GM12878 (cell line): ENCODE results near the gene SYNGAP1. TPM values are rescaled to one million over a fixed set of nuclear protein-coding genes. Genes with fewer than 3 reads are reported as not detected.

Source experiments
- ATAC-seq: fragments of 200-7000 bp; cut with Tn5 transposase; 3 replicates; pipeline ENCODE4 v1.9.1; 2020; ENCODE audit warnings: mild to moderate bottlenecking, moderate library complexity
- BruUV-seq: library from RNA; stranded (reverse); fragments of 400-500 nt; replicated peaks from 2 replicates; lab custom pipeline; 2021; lab: Mats Ljungman, UMichigan
- CTCF ChIA-PET: fragments of 300-600 bp; sonication (Branson Sonifier 250); formaldehyde crosslinking; extraction: SDS; loops from one replicate; lab custom pipeline; 2021; ENCODE audit warnings: inconsistent platforms; lab: Yijun Ruan, JAX
- POLR2A ChIA-PET: fragments of 350-600 bp; formaldehyde crosslinking; extraction: SDS; loops from one replicate; lab custom pipeline; 2021; ENCODE audit warnings: inconsistent platforms; lab: Charles Lee
- RAD21 ChIA-PET: fragments of 300-600 bp; sonication (Branson Sonifier 250); formaldehyde crosslinking; loops from one replicate; lab custom pipeline; 2023; ENCODE audit warnings: antibody characterized with exemption; ENCODE audit not compliant: unreplicated experiment; lab: Charles Lee
- SMC1A ChIA-PET: fragments of 300-600 bp; sonication (Branson Sonifier 250); formaldehyde crosslinking; loops from one replicate; lab custom pipeline; 2023; ENCODE audit not compliant: unreplicated experiment, uncharacterized antibody; lab: Charles Lee
- DNase-seq: peaks from one replicate; pipeline ENCODE4 v3.0.0-alpha.2; 2011; ENCODE audit warnings: low read depth, low spot score
- FAIRE-seq: peaks from 3 replicates; lab custom pipeline; 2011; peaks lifted over from hg19 to GRCh38; lab: Jason Lieb, UNC
- H2AFZ ChIP-seq: 2 replicates; pipeline ENCODE4 v1.6.0; 2011; ENCODE audit warnings: low read depth, low read length, control low read depth; ENCODE audit not compliant: control insufficient read depth
- H3K27ac ChIP-seq: 2 replicates; pipeline ENCODE4 v1.5.1; 2011; ENCODE audit warnings: control low read depth; ENCODE audit not compliant: control insufficient read depth, insufficient read depth
- H3K27me3 ChIP-seq, 2 experiments: replicated peaks in 1 of 2; 2 replicates each; pipeline versions ENCODE4 v1.6.0 to v1.6.1; 2011; ENCODE audit warnings: low read length in 1 of 2; ENCODE audit not compliant: control insufficient read depth in 2 of 2, insufficient read depth in 2 of 2
- H3K36me3 ChIP-seq, 2 experiments: 2 replicates each; pipeline ENCODE4 v1.5.1; 2011; ENCODE audit warnings: low read length in 1 of 2; ENCODE audit not compliant: control insufficient read depth in 2 of 2, insufficient read depth in 2 of 2
- H3K4me1 ChIP-seq: 2 replicates; pipeline ENCODE4 v1.6.1; 2011; ENCODE audit warnings: mild to moderate bottlenecking, low read length, moderate library complexity, mixed read lengths; ENCODE audit not compliant: control insufficient read depth, insufficient read depth
- H3K4me2 ChIP-seq: 2 replicates; pipeline ENCODE4 v1.6.0; 2011; ENCODE audit warnings: control low read depth; ENCODE audit not compliant: control insufficient read depth, insufficient read depth
- H3K4me3 ChIP-seq: fragments of 200-600 bp; sonication (generic); 2 replicates; pipeline ENCODE4 v1.5.1; 2016
- H3K79me2 ChIP-seq: 2 replicates; pipeline ENCODE4 v1.6.0; 2011; ENCODE audit warnings: low read length; ENCODE audit not compliant: control insufficient read depth, insufficient read depth
- H3K9ac ChIP-seq: 2 replicates; pipeline ENCODE4 v1.8.0; 2011; ENCODE audit warnings: low read length, control low read depth, mixed read lengths; ENCODE audit not compliant: control insufficient read depth, insufficient read depth
- H3K9me3 ChIP-seq: replicated peaks from 3 replicates; pipeline ENCODE4 v1.5.1; 2011; ENCODE audit warnings: mild to moderate bottlenecking, low read length; ENCODE audit not compliant: control insufficient read depth, insufficient read depth
- H4K20me1 ChIP-seq: 2 replicates; pipeline ENCODE4 v1.6.0; 2011; ENCODE audit not compliant: control insufficient read depth, insufficient read depth
- ATF3 ChIP-seq: IDR thresholded peaks from 2 replicates; pipeline ENCODE4 v1.6.1; 2011; ENCODE audit warnings: low read depth, mild to moderate bottlenecking, low read length, moderate library complexity, borderline replicate concordance; ENCODE audit errors: extremely low read depth
- BCLAF1 ChIP-seq: fragments of 450-650 bp; IDR thresholded peaks from 2 replicates; pipeline ENCODE4 v1.6.1; 2017; ENCODE audit warnings: antibody characterized with exemption, mild to moderate bottlenecking, moderate library complexity
- CUX1 ChIP-seq: IDR thresholded peaks from 2 replicates; pipeline ENCODE4 v1.6.1; 2012; ENCODE audit warnings: improper control_type of control experiment, low read depth, low read length; ENCODE audit not compliant: insufficient replicate concordance
- ESRRA ChIP-seq: IDR thresholded peaks from 2 replicates; pipeline ENCODE4 v1.6.1; 2012; ENCODE audit warnings: mild to moderate bottlenecking, low read length, improper control_type of control experiment
- ETV6 ChIP-seq, 2 experiments: fragments of 450-650 bp in 1 of 2; IDR thresholded peaks in 1 of 2; conservative IDR thresholded peaks in 1 of 2; 2 replicates each; pipeline ENCODE4 v1.6.1; 2014; ENCODE audit warnings: antibody characterized with exemption in 1 of 2, borderline replicate concordance in 1 of 2, low read depth in 1 of 2, mild to moderate bottlenecking in 1 of 2, moderate library complexity in 1 of 2
- EZH2 ChIP-seq: IDR thresholded peaks from 2 replicates; pipeline ENCODE4 v1.6.1; 2012; ENCODE audit warnings: low read depth, mild to moderate bottlenecking, control low read depth, inconsistent platforms, low read length, borderline replicate concordance; ENCODE audit not compliant: control insufficient read depth
- GABPA ChIP-seq: IDR thresholded peaks from 2 replicates; pipeline ENCODE4 v1.6.1; 2014; ENCODE audit warnings: antibody characterized with exemption, low read depth, mild to moderate bottlenecking, inconsistent platforms
- HCFC1 ChIP-seq: fragments of 150-350 bp; IDR thresholded peaks from 2 replicates; pipeline ENCODE4 v1.6.1; 2014; ENCODE audit warnings: low read length
- JUNB ChIP-seq: IDR thresholded peaks from 2 replicates; pipeline ENCODE4 v1.6.1; 2016; ENCODE audit warnings: antibody characterized with exemption, mild to moderate bottlenecking
- MYC ChIP-seq: IDR thresholded peaks from 2 replicates; pipeline ENCODE4 v1.6.1; 2011; ENCODE audit warnings: mild to moderate bottlenecking, low read length, moderate library complexity, inconsistent platforms; ENCODE audit not compliant: insufficient read depth, insufficient replicate concordance, insufficient read length, severe bottlenecking
- PAX8 ChIP-seq: fragments of 450-650 bp; IDR thresholded peaks from 2 replicates; pipeline ENCODE4 v1.6.1; 2017; ENCODE audit warnings: mild to moderate bottlenecking, moderate library complexity
- SMAD1 ChIP-seq: fragments of 450-650 bp; IDR thresholded peaks from 2 replicates; pipeline ENCODE4 v1.6.1; 2018; ENCODE audit warnings: mild to moderate bottlenecking, low read depth; ENCODE audit not compliant: partially characterized antibody
- SUZ12 ChIP-seq: fragments of 200-600 bp; sonication (generic); IDR thresholded peaks from one replicate; pipeline ENCODE4 v1.6.1; 2018; ENCODE audit warnings: antibody characterized with exemption, mild to moderate bottlenecking; ENCODE audit not compliant: unreplicated experiment
- USF1 ChIP-seq: IDR thresholded peaks from 2 replicates; pipeline ENCODE4 v1.6.1; 2011; ENCODE audit warnings: borderline replicate concordance, low read depth, mild to moderate bottlenecking, moderate library complexity, mixed read lengths, low read length; ENCODE audit not compliant: insufficient read depth; ENCODE audit errors: extremely low read length
- ZZZ3 ChIP-seq: IDR thresholded peaks from 2 replicates; pipeline ENCODE4 v1.6.1; 2011; ENCODE audit warnings: low read depth; ENCODE audit not compliant: control insufficient read depth, insufficient read length
- WGBS: methylation state at CpG from one replicate; pipeline ENCODE4 v1.1.6; 2016; ENCODE audit warnings: low lambda C conversion rate; ENCODE audit not compliant: insufficient replicate concordance, insufficient coverage; ENCODE audit errors: missing lambda C conversion rate; 5-methylcytosine and 5-hydroxymethylcytosine counted together
- in situ Hi-C: fragments of 300-500 bp; cut with MboI; formaldehyde crosslinking; loops from 9 replicates; pipeline ENCODE4 v1.14.3; 2018; ENCODE audit warnings: mixed read lengths
- intact Hi-C: fragments of 100-400 bp; cut with micrococcal nuclease; formaldehyde crosslinking; loops from one replicate; pipeline ENCODE4 v1.14.2; 2022; ENCODE audit not compliant: unreplicated experiment
- polyA plus RNA-seq, 11 experiments: library from polyadenylated mRNA; depleted of rRNA in 4 of 11; unstranded in 6 of 11; stranded (reverse) in 5 of 11; fragments of >200 nt; fragmentation: Nextera tagmentation in 4 of 11; fragmentation: Illumina TruSeq in 1 of 11; extraction: Ambion mirVana in 4 of 11; extraction: Trizol in 1 of 11; gene quantifications; 1 replicate in 1 of 11; 2 replicates in 10 of 11; pipeline versions ENCODE4 v1.2.1 to v1.2.3, GENCODE V29; 2011 to 2016; ENCODE audit warnings: inconsistent platforms in 2 of 11, missing spikeins in 2 of 11, low read depth in 1 of 11
- total RNA-seq, 4 experiments: library from RNA; depleted of rRNA in 3 of 4; stranded (reverse); fragments of >200 nt in 3 of 4; fragmentation: Illumina TruSeq in 1 of 4; extraction: Trizol in 1 of 4; gene quantifications; 2 replicates each; pipeline versions ENCODE4 v1.2.1 to v1.2.3, GENCODE V29; 2013 to 2021

SYNGAP1 gene
- total and polyA plus RNA-seq, 10 of the 15 experiments (the other 5 are each of a cell fraction or from before 2014, with no cell fraction given), result 0.05 to 9.2 (median 1.2) TPM

- no peak for FAIRE-seq
- ChIA-PET POLR2A (no interaction called here), RAD21 (no interaction called here), CTCF (no interaction called here), SMC1A (no interaction called here)
- Histone ChIP-seq H3K79me2 (no peaks in the 10 kb centered on the region), H3K27ac (no peak overlapping the region), H3K4me3 (no peak overlapping the region), H3K9ac (no peak overlapping the region), H3K27me3 (no peaks in the 10 kb centered on the region), H3K4me2 (no peak overlapping the region), H3K4me1 (no peaks in the 10 kb centered on the region), H2AFZ (no peak overlapping the region), H3K9me3 (no peaks in the 10 kb centered on the region), H4K20me1 (no peaks in the 10 kb centered on the region), H3K36me3 (no peaks in the 10 kb centered on the region)
- intact Hi-C loops, result no loop called here
- no peak for DNase-seq
- no peak for ATAC-seq
- BruUV-seq, result no TSS peak
- in situ Hi-C loops, result no loop called here
- 99% methylated on average over 4 of the region's 4 CpGs for WGBS
- TF ChIP-seq PAX8 (no peak), USF1 (no peak), SMAD1 (no peak), MYC (no peak), HCFC1 (no peak), ETV6 (conservative IDR thresholded peaks at IDR 0.05 in 1 of 2, IDR thresholded peaks at IDR 0.05 in 1 of 2; ENCODE audit: borderline replicate concordance in 1 of 2, low read depth in 1 of 2) (no peak), ZZZ3 (no peak), JUNB (no peak), ESRRA (no peak), SUZ12 (no peak), BCLAF1 (no peak), EZH2 (no peak), GABPA (no peak), ATF3 (no peak), CUX1 (no peak)
Measured at GRCh38 chr6:33377171-33377570, 42.7 kb upstream of the SYNGAP1 start.
